ENCODE data around the gene GPATCH2L.

Gene GPATCH2L

GRCh38 chr14:76151398-76152332 lies at the start of gene GPATCH2L:
GPATCH2L (plus strand) TSS chr14:76151922; CDS start chr14:76154364, 2,442 bp downstream.
- no peak for DNase-seq

- DNase-seq: no peak
Measured at GRCh38 chr14:76104802-76105355, 46.8 kb upstream of the GPATCH2L start.

GRCh38 chr14:76106188-76106587 lies 45.5 kb upstream of the GPATCH2L start:
- no peak for DNase-seq

- no peak for DNase-seq
Measured at GRCh38 chr14:76109087-76109880, 42.4 kb upstream of the GPATCH2L start.

- DNase-seq: no peak
Measured at GRCh38 chr14:76112889-76113624, 38.7 kb upstream of the GPATCH2L start.

- DNase-seq: no peak
Measured at GRCh38 chr14:76113691-76114090, 38.0 kb upstream of the GPATCH2L start.

- DNase-seq: no peak
Measured at GRCh38 chr14:76115010-76115422, 36.7 kb upstream of the GPATCH2L start.

- no peak for DNase-seq
Measured at GRCh38 chr14:76117789-76118484, 33.8 kb upstream of the GPATCH2L start.

GRCh38 chr14:76118594-76118993 lies 33.1 kb upstream of the GPATCH2L start:
- DNase-seq: no peak

- DNase-seq: no peak
Measured at GRCh38 chr14:76121089-76121748, 30.5 kb upstream of the GPATCH2L start.

GRCh38 chr14:76123426-76124225 lies 28.1 kb upstream of the GPATCH2L start:
- no peak for DNase-seq

- no peak for DNase-seq
Measured at GRCh38 chr14:76125511-76125910, 26.2 kb upstream of the GPATCH2L start.

- no peak for DNase-seq
Measured at GRCh38 chr14:76126076-76126475, 25.6 kb upstream of the GPATCH2L start.

- DNase-seq: no peak
Measured at GRCh38 chr14:76129851-76130576, 21.7 kb upstream of the GPATCH2L start.

GRCh38 chr14:76131071-76131965 lies 20.4 kb upstream of the GPATCH2L start:
- DNase-seq: no peak

GRCh38 chr14:76133103-76133502 lies 18.6 kb upstream of the GPATCH2L start:
- no peak for DNase-seq

- no peak for DNase-seq
Measured at GRCh38 chr14:76134231-76134630, 17.5 kb upstream of the GPATCH2L start.

- DNase-seq: no peak
Measured at GRCh38 chr14:76135722-76136121, 16.0 kb upstream of the GPATCH2L start.

Data from NCI-H187 treated with DMSO at 0.1 percent for 48 hours (cell line).